Progenitor cell of endocrine pancreas (in vitro differentiated cells): ENCODE measurements around the gene COPS3. TPM values are rescaled to one million over a fixed set of nuclear protein-coding genes. Genes with fewer than 3 reads are reported as not detected.

Source experiments
- DNase-seq: peaks from one replicate; pipeline ENCODE4 v3.0.0; 2021; ENCODE audit warnings: low spot score; ENCODE audit not compliant: unreplicated experiment
- H3K27ac Mint-ChIP-seq: 2 replicates; pipeline ENCODE4 v1.8.0; 2021; ENCODE audit warnings: mild to moderate bottlenecking, moderate library complexity, mixed read lengths
- H3K27me3 Mint-ChIP-seq: 2 replicates; pipeline ENCODE4 v1.8.0; 2021; ENCODE audit warnings: mixed read lengths
- H3K36me3 Mint-ChIP-seq: 2 replicates; pipeline ENCODE4 v1.8.0; 2022; ENCODE audit warnings: mixed read lengths; ENCODE audit not compliant: insufficient read depth
- H3K4me1 Mint-ChIP-seq: 2 replicates; pipeline ENCODE4 v1.8.0; 2021; ENCODE audit warnings: low read depth, mixed read lengths
- H3K4me3 Mint-ChIP-seq: 2 replicates; pipeline ENCODE4 v1.8.0; 2021; ENCODE audit warnings: low read depth, mild to moderate bottlenecking, moderate library complexity, mixed read lengths
- H3K9me3 Mint-ChIP-seq: 2 replicates; pipeline ENCODE4 v1.8.0; 2021; ENCODE audit warnings: low read depth, mixed read lengths
- total RNA-seq: library from RNA; stranded (reverse); gene quantifications from 2 replicates; pipeline ENCODE4 v1.2.1, GENCODE V29; 2021
- TF ChIP-seq, protein P1 (sequence below): fragments of 200-600 bp; sonication (generic); IDR thresholded peaks from one replicate; pipeline ENCODE4 v1.5.0; 2021; ENCODE audit warnings: antibody characterized with exemption, mild to moderate bottlenecking; ENCODE audit not compliant: unreplicated experiment

Gene COPS3
- total RNA-seq, 1 donor from 2014 or later, result 61.5 TPM

DNA sequence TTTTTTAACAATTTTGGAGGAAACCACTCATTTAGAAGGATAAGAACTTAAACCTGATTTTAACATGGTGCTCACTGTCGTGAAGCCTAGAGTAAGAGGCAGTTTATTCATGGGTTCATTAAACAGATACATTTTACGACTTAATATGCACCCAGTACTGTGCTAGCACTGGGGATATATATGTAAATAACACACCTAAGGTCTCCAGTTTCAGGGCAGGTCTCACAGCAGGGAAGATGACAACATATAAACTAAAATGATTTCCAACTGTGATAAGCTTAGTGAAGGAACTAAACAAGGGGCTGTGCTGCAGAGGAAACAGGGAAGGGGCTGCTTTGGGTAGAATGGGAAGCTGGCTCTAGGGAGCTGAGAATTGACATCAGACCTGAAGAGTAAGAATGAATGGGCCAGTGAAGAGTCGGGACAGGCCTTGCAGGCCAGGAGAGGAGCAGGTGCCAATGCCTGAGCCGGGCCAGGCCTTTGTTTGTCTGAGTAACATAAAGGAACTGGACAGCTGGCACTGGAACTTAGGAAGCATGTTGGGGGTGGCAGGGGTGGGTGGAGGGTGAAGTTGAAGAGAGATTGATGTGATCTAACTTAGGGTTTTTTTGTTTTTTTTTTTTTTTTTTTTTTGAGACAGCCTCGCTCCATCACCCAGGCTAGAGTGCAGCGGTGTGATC, 34.2 kb upstream of the COPS3 start:
- no peak for DNase-seq
- H3K4me1 Mint-ChIP-seq, result no peaks in the 10 kb centered on the region
- no peak overlapping the region for H3K4me3 Mint-ChIP-seq
- H3K27me3 Mint-ChIP-seq, result no peaks in the 10 kb centered on the region
- peaks cover 2% of the 10 kb centered on the region for H3K36me3 Mint-ChIP-seq
- peaks cover 3% of the 10 kb centered on the region for H3K9me3 Mint-ChIP-seq
- peak overlapping the region; percentile 24 for H3K27ac Mint-ChIP-seq
- TF ChIP-seq, protein P1, sequence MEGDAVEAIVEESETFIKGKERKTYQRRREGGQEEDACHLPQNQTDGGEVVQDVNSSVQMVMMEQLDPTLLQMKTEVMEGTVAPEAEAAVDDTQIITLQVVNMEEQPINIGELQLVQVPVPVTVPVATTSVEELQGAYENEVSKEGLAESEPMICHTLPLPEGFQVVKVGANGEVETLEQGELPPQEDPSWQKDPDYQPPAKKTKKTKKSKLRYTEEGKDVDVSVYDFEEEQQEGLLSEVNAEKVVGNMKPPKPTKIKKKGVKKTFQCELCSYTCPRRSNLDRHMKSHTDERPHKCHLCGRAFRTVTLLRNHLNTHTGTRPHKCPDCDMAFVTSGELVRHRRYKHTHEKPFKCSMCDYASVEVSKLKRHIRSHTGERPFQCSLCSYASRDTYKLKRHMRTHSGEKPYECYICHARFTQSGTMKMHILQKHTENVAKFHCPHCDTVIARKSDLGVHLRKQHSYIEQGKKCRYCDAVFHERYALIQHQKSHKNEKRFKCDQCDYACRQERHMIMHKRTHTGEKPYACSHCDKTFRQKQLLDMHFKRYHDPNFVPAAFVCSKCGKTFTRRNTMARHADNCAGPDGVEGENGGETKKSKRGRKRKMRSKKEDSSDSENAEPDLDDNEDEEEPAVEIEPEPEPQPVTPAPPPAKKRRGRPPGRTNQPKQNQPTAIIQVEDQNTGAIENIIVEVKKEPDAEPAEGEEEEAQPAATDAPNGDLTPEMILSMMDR, result no peak

DNA sequence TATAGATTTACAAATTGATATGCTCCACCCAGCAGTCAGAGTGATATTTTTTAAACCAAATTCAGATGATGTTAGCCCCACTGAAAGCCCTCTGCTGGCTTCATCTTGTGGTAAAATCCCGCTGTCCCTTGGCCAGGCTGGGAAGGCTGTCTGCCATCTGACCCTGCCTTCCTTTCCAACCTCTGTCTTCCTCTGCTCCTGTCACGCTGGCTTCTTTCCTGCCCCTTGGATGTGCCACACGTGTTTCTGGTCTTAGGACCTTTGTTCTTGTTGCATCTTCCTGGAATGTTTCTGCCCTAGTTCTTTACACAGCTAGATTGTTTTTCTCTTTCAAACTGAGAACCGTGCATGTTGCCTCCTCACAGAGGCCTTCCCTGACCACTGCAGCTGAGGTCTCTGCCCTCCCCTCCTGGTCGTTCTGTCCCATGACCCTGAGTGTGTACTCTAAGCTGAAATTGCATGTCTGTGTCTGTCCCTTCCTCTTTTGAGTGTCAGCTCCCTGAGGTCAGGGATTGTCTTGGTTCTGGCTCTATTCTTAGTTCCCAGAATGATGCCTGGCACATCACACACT, 33.5 kb upstream of the COPS3 start:
- H3K36me3 Mint-ChIP-seq, result peaks cover 2% of the 10 kb centered on the region
- DNase-seq, result no peak
- peaks cover 3% of the 10 kb centered on the region for H3K9me3 Mint-ChIP-seq
- TF ChIP-seq, protein P1, result no peak
- H3K4me1 Mint-ChIP-seq, result no peaks in the 10 kb centered on the region
- H3K27me3 Mint-ChIP-seq, result no peaks in the 10 kb centered on the region
- H3K4me3 Mint-ChIP-seq, result no peak overlapping the region
- H3K27ac Mint-ChIP-seq, result no peak overlapping the region

DNA sequence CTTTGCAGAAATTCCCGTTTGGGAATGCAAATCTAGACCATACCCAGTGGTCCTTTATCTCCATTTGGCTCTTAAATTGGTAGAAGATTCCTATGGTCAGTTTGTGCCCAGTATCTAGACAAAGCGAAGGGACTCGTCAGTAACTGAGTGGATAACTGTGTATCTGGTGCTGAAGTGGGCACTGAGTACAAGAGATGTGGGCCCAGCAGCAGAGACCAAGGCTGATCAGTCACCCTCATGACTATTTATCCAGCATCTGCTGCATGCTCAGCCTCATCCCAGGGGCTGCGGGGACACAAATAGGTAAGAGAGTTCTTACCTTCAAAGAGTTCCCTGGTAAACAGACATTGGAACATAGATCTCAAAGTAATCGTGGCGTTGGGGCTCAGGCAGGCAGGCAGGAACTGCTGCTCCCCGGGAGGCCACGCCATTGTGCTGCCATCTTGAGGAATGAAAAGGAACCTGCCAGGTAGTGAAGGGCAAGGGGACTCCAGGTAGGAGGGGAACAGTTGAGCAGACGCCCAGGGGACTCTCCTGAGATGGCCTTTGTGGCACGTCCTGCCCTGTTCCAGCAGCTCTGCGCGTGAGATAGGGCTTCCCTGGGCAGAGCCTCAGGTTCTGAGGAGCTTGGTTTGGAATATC, 32.4 kb upstream of the COPS3 start:
- TF ChIP-seq, protein P1, result peak; percentile 71
- H3K4me1 Mint-ChIP-seq, result no peaks in the 10 kb centered on the region
- H3K36me3 Mint-ChIP-seq, result peaks cover 2% of the 10 kb centered on the region
- H3K4me3 Mint-ChIP-seq, result no peak overlapping the region
- H3K27ac Mint-ChIP-seq, result no peak overlapping the region
- peak; percentile 46 for DNase-seq
- peaks cover 3% of the 10 kb centered on the region for H3K9me3 Mint-ChIP-seq
- H3K27me3 Mint-ChIP-seq, result no peaks in the 10 kb centered on the region

DNA sequence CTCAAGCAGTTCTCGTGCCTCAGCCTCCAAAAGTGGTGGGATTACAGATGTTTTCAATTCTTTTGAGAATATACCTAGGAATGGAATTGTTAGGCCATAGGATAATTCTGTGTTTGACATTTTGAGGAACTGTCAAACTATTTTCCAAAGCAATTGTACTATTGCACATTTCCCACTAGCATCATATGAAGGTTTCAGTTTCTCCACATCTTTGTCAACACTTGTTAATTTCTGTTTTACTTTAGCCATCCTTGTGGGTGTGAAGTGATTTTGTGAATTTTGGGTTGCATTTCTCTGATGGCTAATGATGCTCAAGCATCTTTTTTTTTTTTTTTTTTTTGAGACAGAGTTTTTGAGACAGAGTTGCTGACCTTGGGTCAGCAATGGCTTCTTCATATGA, 28.3 kb upstream of the COPS3 start:
- TF ChIP-seq, protein P1, result no peak
- peaks cover 2% of the 10 kb centered on the region for H3K36me3 Mint-ChIP-seq
- peaks cover 3% of the 10 kb centered on the region for H3K9me3 Mint-ChIP-seq
- DNase-seq, result no peak
- no peak overlapping the region for H3K4me3 Mint-ChIP-seq
- H3K27me3 Mint-ChIP-seq, result peaks cover 18% of the 10 kb centered on the region
- no peak overlapping the region for H3K27ac Mint-ChIP-seq
- no peaks in the 10 kb centered on the region for H3K4me1 Mint-ChIP-seq

DNA sequence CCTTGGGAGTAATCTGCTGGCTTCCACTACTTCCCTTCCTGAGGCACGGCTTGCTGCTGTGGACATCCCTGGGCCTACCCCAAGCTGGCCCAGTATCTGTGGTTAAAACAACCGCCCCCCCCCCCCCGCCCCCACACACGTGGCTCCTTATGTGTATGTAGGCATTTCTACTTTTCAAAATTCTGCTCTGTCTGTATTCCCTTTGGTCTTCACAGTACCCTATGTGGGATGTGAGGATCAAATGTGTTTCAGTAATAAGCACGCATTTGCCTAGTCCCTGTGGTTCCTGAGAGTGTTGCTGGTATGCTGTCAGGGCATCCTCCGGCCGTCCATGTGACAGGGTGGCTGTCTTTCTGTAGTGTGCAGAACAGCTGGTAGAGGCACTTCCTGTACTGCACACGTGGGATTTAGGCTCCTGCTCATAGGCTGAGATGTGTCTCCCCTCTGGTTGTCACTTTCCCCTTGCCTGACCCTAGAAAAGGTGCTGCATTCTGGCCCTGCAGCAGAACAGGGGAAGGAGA, 24.3 kb upstream of the COPS3 start:
- Mint-ChIP-seq H3K4me3 (peak overlapping the region; percentile 39), H3K4me1 (peaks cover 2% of the 10 kb centered on the region), H3K9me3 (no peaks in the 10 kb centered on the region), H3K27ac (no peak overlapping the region), H3K27me3 (peaks cover 24% of the 10 kb centered on the region), H3K36me3 (no peaks in the 10 kb centered on the region)
- TF ChIP-seq, protein P1, result no peak
- no peak for DNase-seq
